ENCODE measurements around the gene PRDM2.

PRDM2 gene

GRCh38 chr1:13819642-13820041 lies 119.7 kb downstream of the PRDM2 start:
- TF ChIP-seq, protein P1, sequence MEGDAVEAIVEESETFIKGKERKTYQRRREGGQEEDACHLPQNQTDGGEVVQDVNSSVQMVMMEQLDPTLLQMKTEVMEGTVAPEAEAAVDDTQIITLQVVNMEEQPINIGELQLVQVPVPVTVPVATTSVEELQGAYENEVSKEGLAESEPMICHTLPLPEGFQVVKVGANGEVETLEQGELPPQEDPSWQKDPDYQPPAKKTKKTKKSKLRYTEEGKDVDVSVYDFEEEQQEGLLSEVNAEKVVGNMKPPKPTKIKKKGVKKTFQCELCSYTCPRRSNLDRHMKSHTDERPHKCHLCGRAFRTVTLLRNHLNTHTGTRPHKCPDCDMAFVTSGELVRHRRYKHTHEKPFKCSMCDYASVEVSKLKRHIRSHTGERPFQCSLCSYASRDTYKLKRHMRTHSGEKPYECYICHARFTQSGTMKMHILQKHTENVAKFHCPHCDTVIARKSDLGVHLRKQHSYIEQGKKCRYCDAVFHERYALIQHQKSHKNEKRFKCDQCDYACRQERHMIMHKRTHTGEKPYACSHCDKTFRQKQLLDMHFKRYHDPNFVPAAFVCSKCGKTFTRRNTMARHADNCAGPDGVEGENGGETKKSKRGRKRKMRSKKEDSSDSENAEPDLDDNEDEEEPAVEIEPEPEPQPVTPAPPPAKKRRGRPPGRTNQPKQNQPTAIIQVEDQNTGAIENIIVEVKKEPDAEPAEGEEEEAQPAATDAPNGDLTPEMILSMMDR (IDR thresholded peaks at IDR 0.05; ENCODE audit: low read depth, low read length): no peak
- no peak for TF ChIP-seq MAX (IDR thresholded peaks at IDR 0.05; ENCODE audit: low read depth, low read length)
- TF ChIP-seq MYC (IDR thresholded peaks at IDR 0.05; ENCODE audit: low read depth, low read length): no peak
- TF ChIP-seq POLR2A (IDR thresholded peaks at IDR 0.05; ENCODE audit: extremely low read depth, insufficient read length): no peak

GRCh38 chr1:13820055-13820454 lies 120.1 kb downstream of the PRDM2 start:
- no peak overlapping the region for H3K4me3 ChIP-seq (ENCODE audit: low read depth, low read length)
- no peak for DNase-seq (ENCODE audit: low read depth)
- TF ChIP-seq POLR2A (IDR thresholded peaks at IDR 0.05; ENCODE audit: extremely low read depth, insufficient read length): no peak
- no peak for TF ChIP-seq MYC (IDR thresholded peaks at IDR 0.05; ENCODE audit: low read depth, low read length)
- TF ChIP-seq, protein P1 (IDR thresholded peaks at IDR 0.05; ENCODE audit: low read depth, low read length): no peak
- no peak for TF ChIP-seq MAX (IDR thresholded peaks at IDR 0.05; ENCODE audit: low read depth, low read length)

More at GRCh38 chr1:13819642-13820041, 119.7 kb downstream of the PRDM2 start:
- no peak overlapping the region for H3K4me3 ChIP-seq (ENCODE audit: low read depth, low read length)
- no peak for DNase-seq (ENCODE audit: low read depth)

- DNase-seq (ENCODE audit: low read depth): no peak
- TF ChIP-seq MYC (IDR thresholded peaks at IDR 0.05; ENCODE audit: low read depth, low read length): no peak
- TF ChIP-seq, protein P1 (IDR thresholded peaks at IDR 0.05; ENCODE audit: low read depth, low read length): no peak
- no peak for TF ChIP-seq MAX (IDR thresholded peaks at IDR 0.05; ENCODE audit: low read depth, low read length)
- TF ChIP-seq POLR2A (IDR thresholded peaks at IDR 0.05; ENCODE audit: extremely low read depth, insufficient read length): no peak
- no peak overlapping the region for H3K4me3 ChIP-seq (ENCODE audit: low read depth, low read length)
Measured at GRCh38 chr1:13820456-13820855, 120.5 kb downstream of the PRDM2 start.

- TF ChIP-seq, protein P1 (IDR thresholded peaks at IDR 0.05; ENCODE audit: low read depth, low read length): no peak
- TF ChIP-seq MYC (IDR thresholded peaks at IDR 0.05; ENCODE audit: low read depth, low read length): no peak
- TF ChIP-seq MAX (IDR thresholded peaks at IDR 0.05; ENCODE audit: low read depth, low read length): no peak
- TF ChIP-seq POLR2A (IDR thresholded peaks at IDR 0.05; ENCODE audit: extremely low read depth, insufficient read length): no peak
- no peak overlapping the region for H3K4me3 ChIP-seq (ENCODE audit: low read depth, low read length)
- DNase-seq (ENCODE audit: low read depth): no peak
Measured at GRCh38 chr1:13823126-13823880, 123.3 kb downstream of the PRDM2 start.

- no peak for TF ChIP-seq MAX (IDR thresholded peaks at IDR 0.05; ENCODE audit: low read depth, low read length)
- no peak for TF ChIP-seq MYC (IDR thresholded peaks at IDR 0.05; ENCODE audit: low read depth, low read length)
- TF ChIP-seq POLR2A (IDR thresholded peaks at IDR 0.05; ENCODE audit: extremely low read depth, insufficient read length): no peak
- TF ChIP-seq, protein P1 (IDR thresholded peaks at IDR 0.05; ENCODE audit: low read depth, low read length): no peak
- no peak overlapping the region for H3K4me3 ChIP-seq (ENCODE audit: low read depth, low read length)
- no peak for DNase-seq (ENCODE audit: low read depth)
Measured at GRCh38 chr1:13823936-13824335, 123.9 kb downstream of the PRDM2 start.

Measured in NB4 (cell line).